Measurements from ENCODE around the gene CYTH3.

CYTH3 gene

GRCh38 chr7:6117533-6117932 is 154.9 kb downstream of the CYTH3 start:
- no peak for DNase-seq (ENCODE audit: low read depth)
- no peak overlapping the region for H3K4me3 ChIP-seq (ENCODE audit: low read depth, low read length)
- no peak for TF ChIP-seq CTCF (conservative IDR thresholded peaks at IDR 0.05; ENCODE audit: low read depth, low read length)

GRCh38 chr7:6116211-6116610 is 156.2 kb downstream of the CYTH3 start:
- TF ChIP-seq CTCF (conservative IDR thresholded peaks at IDR 0.05; ENCODE audit: low read depth, low read length) = no peak
- DNase-seq (ENCODE audit: low read depth) = no peak
- no peak overlapping the region for H3K4me3 ChIP-seq (ENCODE audit: low read depth, low read length)
